Gastrocnemius medialis (tissue), 4 donors: ENCODE data around the gene QDPR.
A peak's percentile ranks its signal among the peaks of the same experiment; 100 is the strongest.

Source experiments
- CTCF ChIP-seq, 5 experiments: fragments of 450-650 bp in 3 of 5; fragments of 200-600 bp in 2 of 5; sonication (generic) in 2 of 5; IDR thresholded peaks in 4 of 5; conservative IDR thresholded peaks in 1 of 5; 1 replicate in 4 of 5; 2 replicates in 1 of 5; pipeline ENCODE4 v1.5.1; 2016 to 2019; ENCODE audit warnings: antibody characterized with exemption in 5 of 5, mild to moderate bottlenecking in 3 of 5, moderate library complexity in 3 of 5
- POLR2A ChIP-seq, 2 donors: fragments of 450-650 bp; IDR thresholded peaks; one replicate each; pipeline ENCODE4 v1.6.1; 2017; ENCODE audit warnings: antibody characterized with exemption in 2 of 2, mild to moderate bottlenecking in 2 of 2, moderate library complexity in 2 of 2

GRCh38 chr4:17511950-17512795 is at the start of gene QDPR:
- TF ChIP-seq CTCF (IDR thresholded peaks at IDR 0.05 in 4 of 5, conservative IDR thresholded peaks at IDR 0.05 in 1 of 5): peak in 4 of 5 experiments; percentile 15 to 50 (median 36)
- TF ChIP-seq POLR2A (IDR thresholded peaks at IDR 0.05): peak in 1 of 2 donors; percentile 6
